RPMI8226 (cell line): ENCODE measurements around the gene IRAK3.
A peak's percentile ranks its signal among the peaks of the same experiment; 100 is the strongest.

Experiments
- DNase-seq: peaks from one replicate; pipeline ENCODE4 v3.0.0-alpha.2; 2015

The IRAK3 gene

GRCh38 chr12:66269142-66269541 lies 80.1 kb downstream of the IRAK3 start:
- no peak for DNase-seq

- DNase-seq: peak; percentile 31
These were observed 80.9 kb downstream of the IRAK3 start for GRCh38 chr12:66269757-66270383.

GRCh38 chr12:66270613-66271012 lies 81.6 kb downstream of the IRAK3 start:
- no peak for DNase-seq

- DNase-seq: no peak
These were observed 83.6 kb downstream of the IRAK3 start for GRCh38 chr12:66272650-66273049.

- DNase-seq: no peak
These were observed 84.1 kb downstream of the IRAK3 start for GRCh38 chr12:66273147-66273546.

- DNase-seq: no peak
These were observed 86.0 kb downstream of the IRAK3 start for GRCh38 chr12:66275040-66275439.

GRCh38 chr12:66279123-66279712 lies 90.2 kb downstream of the IRAK3 start:
- DNase-seq: peak; percentile 28

- no peak for DNase-seq
These were observed 91.5 kb downstream of the IRAK3 start for GRCh38 chr12:66280561-66280960.

GRCh38 chr12:66282244-66282643 lies 93.2 kb downstream of the IRAK3 start:
- DNase-seq: no peak

GRCh38 chr12:66287275-66287674 lies 98.3 kb downstream of the IRAK3 start:
- DNase-seq: no peak

GRCh38 chr12:66288121-66288520 lies 99.1 kb downstream of the IRAK3 start:
- no peak for DNase-seq

- no peak for DNase-seq
These were observed 100.5 kb downstream of the IRAK3 start for GRCh38 chr12:66289485-66289884.

GRCh38 chr12:66290716-66291200 lies 101.7 kb downstream of the IRAK3 start:
- DNase-seq: no peak

GRCh38 chr12:66296176-66296683 lies 107.2 kb downstream of the IRAK3 start:
- no peak for DNase-seq

- DNase-seq: no peak
These were observed 108.1 kb downstream of the IRAK3 start for GRCh38 chr12:66297080-66297479.

- DNase-seq: no peak
These were observed 108.9 kb downstream of the IRAK3 start for GRCh38 chr12:66297923-66298322.

GRCh38 chr12:66301944-66302826 lies 113.2 kb downstream of the IRAK3 start, which contains the start of gene HELB:
TSS of gene HELB (plus strand) at chr12:66302493. CDS start at chr12:66302604, 111 bp downstream.
- DNase-seq: peak; percentile 99

GRCh38 chr12:66302827-66303169 lies 113.8 kb downstream of the IRAK3 start:
- DNase-seq: no peak

GRCh38 chr12:66303316-66303804 lies 114.3 kb downstream of the IRAK3 start:
- DNase-seq: peak; percentile 9
